ENCODE results near the gene MGMT. TPM values are rescaled to one million over a fixed set of nuclear protein-coding genes. Genes with fewer than 3 reads are reported as not detected.

Gene MGMT
- total and polyA plus RNA-seq, 4 experiments from 2014 or later = 18.5 to 31.3 (median 24.4) TPM

GRCh38 chr10:129615381-129615780, 148.3 kb downstream of the MGMT start:
- H3K36me3 Mint-ChIP-seq = peaks cover 25 to 58% of the 10 kb centered on the region in 2 donors
- intact Hi-C loops (cut with micrococcal nuclease) = no loop called here
- DNase-seq = no peak

GRCh38 chr10:129615921-129616525, 149.0 kb downstream of the MGMT start:
- no peak overlapping the region for H3K27ac ChIP-seq (ENCODE audit: low read depth, low read length)
- Mint-ChIP-seq H3K27me3 (no peaks in the 10 kb centered on the region), H3K4me1 (peaks cover 5 to 13% (median 9%) of the 10 kb centered on the region in 4 donors), H3K4me3 (no peak overlapping the region), H3K9me3 (peaks cover 2 to 44% (median 16%) of the 10 kb centered on the region in 8 donors), H3K36me3 (peaks cover 24 to 52% of the 10 kb centered on the region in 2 donors), H3K27ac (no peak overlapping the region)
- ChIA-PET POLR2A (ENCODE audit: partially characterized antibody) (no interaction called here), CTCF (ENCODE audit: partially characterized antibody) (no interaction called here)
- no peaks in the 10 kb centered on the region for H3K9me3 ChIP-seq (ENCODE audit: control insufficient read depth in 1 of 2, low read length in 2 of 2)
- H3K4me3 ChIP-seq (ENCODE audit: low read length in 2 of 2) = no peak overlapping the region
- intact Hi-C loops (cut with micrococcal nuclease) = no loop called here
- DNase-seq = no peak
- H3K36me3 ChIP-seq (ENCODE audit: insufficient read depth, low read length) = no peaks in the 10 kb centered on the region
- no peaks in the 10 kb centered on the region for H3K4me1 ChIP-seq (ENCODE audit: insufficient read depth, low read length)
- no peaks in the 10 kb centered on the region for H3K27me3 ChIP-seq (ENCODE audit: insufficient read depth, low read length)

More at GRCh38 chr10:129615381-129615780, 148.3 kb downstream of the MGMT start:
- Mint-ChIP-seq H3K9me3 (peaks cover 2 to 47% (median 16%) of the 10 kb centered on the region in 8 donors), H3K27me3 (no peaks in the 10 kb centered on the region), H3K27ac (no peak overlapping the region), H3K4me1 (peaks cover 5 to 13% (median 8%) of the 10 kb centered on the region in 4 donors), H3K4me3 (no peak overlapping the region)
- POLR2A ChIA-PET (ENCODE audit: partially characterized antibody) = no interaction called here
- Histone ChIP-seq H3K4me3 (ENCODE audit: low read length in 2 of 2) (no peak overlapping the region), H3K9me3 (ENCODE audit: control insufficient read depth in 1 of 2, low read length in 2 of 2) (no peaks in the 10 kb centered on the region), H3K4me1 (ENCODE audit: insufficient read depth, low read length) (no peaks in the 10 kb centered on the region), H3K27me3 (ENCODE audit: insufficient read depth, low read length) (no peaks in the 10 kb centered on the region), H3K36me3 (ENCODE audit: insufficient read depth, low read length) (no peaks in the 10 kb centered on the region), H3K27ac (ENCODE audit: low read depth, low read length) (no peak overlapping the region)
- CTCF ChIA-PET (ENCODE audit: partially characterized antibody) = no interaction called here

GRCh38 chr10:129617768-129618167, 150.7 kb downstream of the MGMT start:
- Mint-ChIP-seq H3K27ac (no peak overlapping the region), H3K27me3 (no peaks in the 10 kb centered on the region), H3K4me1 (peaks cover 5 to 18% (median 9%) of the 10 kb centered on the region in 4 donors), H3K36me3 (peaks cover 23 to 52% of the 10 kb centered on the region in 2 donors), H3K4me3 (no peak overlapping the region), H3K9me3 (peaks cover under 1 to 38% (median 20%) of the 10 kb centered on the region in 8 donors)
- no peak for DNase-seq
- no peak overlapping the region for H3K27ac ChIP-seq (ENCODE audit: low read depth, low read length)
- ChIA-PET POLR2A (ENCODE audit: partially characterized antibody) (no interaction called here), CTCF (ENCODE audit: partially characterized antibody) (no interaction called here)
- no peaks in the 10 kb centered on the region for H3K36me3 ChIP-seq (ENCODE audit: insufficient read depth, low read length)
- intact Hi-C loops (cut with micrococcal nuclease) = no loop called here
- H3K27me3 ChIP-seq (ENCODE audit: insufficient read depth, low read length) = no peaks in the 10 kb centered on the region
- no peaks in the 10 kb centered on the region for H3K4me1 ChIP-seq (ENCODE audit: insufficient read depth, low read length)
- H3K4me3 ChIP-seq (ENCODE audit: low read length in 2 of 2) = no peak overlapping the region
- H3K9me3 ChIP-seq (ENCODE audit: control insufficient read depth in 1 of 2, low read length in 2 of 2) = no peaks in the 10 kb centered on the region

GRCh38 chr10:129621062-129621461, 154.0 kb downstream of the MGMT start:
- no peaks in the 10 kb centered on the region for H3K27me3 ChIP-seq (ENCODE audit: insufficient read depth, low read length)
- no peak for DNase-seq
- H3K9me3 ChIP-seq (ENCODE audit: control insufficient read depth in 1 of 2, low read length in 2 of 2) = no peaks in the 10 kb centered on the region
- Mint-ChIP-seq H3K36me3 (peaks cover 8 to 48% of the 10 kb centered on the region in 2 donors), H3K27me3 (no peaks in the 10 kb centered on the region), H3K4me1 (peaks cover 4 to 17% (median 5%) of the 10 kb centered on the region in 4 donors), H3K4me3 (no peak overlapping the region), H3K9me3 (peaks cover 0 to 35% (median 20%) of the 10 kb centered on the region in 8 donors), H3K27ac (no peak overlapping the region)
- H3K36me3 ChIP-seq (ENCODE audit: insufficient read depth, low read length) = no peaks in the 10 kb centered on the region
- no peak overlapping the region for H3K4me3 ChIP-seq (ENCODE audit: low read length in 2 of 2)
- CTCF ChIA-PET (ENCODE audit: partially characterized antibody) = no interaction called here
- no peak overlapping the region for H3K27ac ChIP-seq (ENCODE audit: low read depth, low read length)
- no peaks in the 10 kb centered on the region for H3K4me1 ChIP-seq (ENCODE audit: insufficient read depth, low read length)
- intact Hi-C loops (cut with micrococcal nuclease) = no loop called here
- POLR2A ChIA-PET (ENCODE audit: partially characterized antibody) = no interaction called here

GRCh38 chr10:129621693-129622092, 154.7 kb downstream of the MGMT start:
- H3K4me1 ChIP-seq (ENCODE audit: insufficient read depth, low read length) = no peaks in the 10 kb centered on the region
- Mint-ChIP-seq H3K27ac (no peak overlapping the region), H3K9me3 (peaks cover 0 to 34% (median 19%) of the 10 kb centered on the region in 8 donors), H3K4me1 (peaks cover 4 to 16% (median 5%) of the 10 kb centered on the region in 4 donors), H3K4me3 (no peak overlapping the region), H3K27me3 (no peaks in the 10 kb centered on the region), H3K36me3 (peaks cover 7 to 50% of the 10 kb centered on the region in 2 donors)
- no peak overlapping the region for H3K4me3 ChIP-seq (ENCODE audit: low read length in 2 of 2)
- no peak overlapping the region for H3K27ac ChIP-seq (ENCODE audit: low read depth, low read length)
- DNase-seq = no peak
- CTCF ChIA-PET (ENCODE audit: partially characterized antibody) = no interaction called here
- H3K27me3 ChIP-seq (ENCODE audit: insufficient read depth, low read length) = no peaks in the 10 kb centered on the region
- intact Hi-C loops (cut with micrococcal nuclease) = no loop called here
- POLR2A ChIA-PET (ENCODE audit: partially characterized antibody) = no interaction called here
- H3K36me3 ChIP-seq (ENCODE audit: insufficient read depth, low read length) = no peaks in the 10 kb centered on the region
- H3K9me3 ChIP-seq (ENCODE audit: control insufficient read depth in 1 of 2, low read length in 2 of 2) = no peaks in the 10 kb centered on the region

- H3K27ac Mint-ChIP-seq = no peak overlapping the region
- peaks cover 0 to 34% (median 19%) of the 10 kb centered on the region in 8 donors for H3K9me3 Mint-ChIP-seq
- intact Hi-C loops (cut with micrococcal nuclease) = no loop called here
- H3K27me3 ChIP-seq (ENCODE audit: insufficient read depth, low read length) = no peaks in the 10 kb centered on the region
- ChIA-PET POLR2A (ENCODE audit: partially characterized antibody) (no interaction called here), CTCF (ENCODE audit: partially characterized antibody) (no interaction called here)
- H3K27me3 Mint-ChIP-seq = no peaks in the 10 kb centered on the region
- no peak overlapping the region for H3K4me3 Mint-ChIP-seq
- H3K27ac ChIP-seq (ENCODE audit: low read depth, low read length) = no peak overlapping the region
- H3K4me1 Mint-ChIP-seq = peaks cover under 1 to 12% (median 3%) of the 10 kb centered on the region in 4 donors
- H3K4me3 ChIP-seq (ENCODE audit: low read length in 2 of 2) = no peak overlapping the region
- no peaks in the 10 kb centered on the region for H3K36me3 ChIP-seq (ENCODE audit: insufficient read depth, low read length)
- H3K4me1 ChIP-seq (ENCODE audit: insufficient read depth, low read length) = no peaks in the 10 kb centered on the region
- peaks cover 6 to 50% of the 10 kb centered on the region in 2 donors for H3K36me3 Mint-ChIP-seq
- H3K9me3 ChIP-seq (ENCODE audit: control insufficient read depth in 1 of 2, low read length in 2 of 2) = no peaks in the 10 kb centered on the region
- no peak for DNase-seq
Measured at GRCh38 chr10:129622291-129622690, 155.2 kb downstream of the MGMT start.

- Histone ChIP-seq H3K4me1 (ENCODE audit: insufficient read depth, low read length) (no peaks in the 10 kb centered on the region), H3K27me3 (ENCODE audit: insufficient read depth, low read length) (no peaks in the 10 kb centered on the region), H3K4me3 (ENCODE audit: low read length in 2 of 2) (no peak overlapping the region), H3K27ac (ENCODE audit: low read depth, low read length) (no peak overlapping the region), H3K9me3 (ENCODE audit: control insufficient read depth in 1 of 2, low read length in 2 of 2) (no peaks in the 10 kb centered on the region), H3K36me3 (ENCODE audit: insufficient read depth, low read length) (no peaks in the 10 kb centered on the region)
- ChIA-PET CTCF (ENCODE audit: partially characterized antibody) (no interaction called here), POLR2A (ENCODE audit: partially characterized antibody) (no interaction called here)
- no peak overlapping the region for H3K4me3 Mint-ChIP-seq
- intact Hi-C loops (cut with micrococcal nuclease) = no loop called here
- H3K4me1 Mint-ChIP-seq = peaks cover 0 to 10% (median 2%) of the 10 kb centered on the region in 4 donors
- no peak overlapping the region for H3K27ac Mint-ChIP-seq
- H3K9me3 Mint-ChIP-seq = peaks cover 0 to 34% (median 19%) of the 10 kb centered on the region in 8 donors
- peaks cover 10 to 50% of the 10 kb centered on the region in 2 donors for H3K36me3 Mint-ChIP-seq
- H3K27me3 Mint-ChIP-seq = no peaks in the 10 kb centered on the region
- DNase-seq = no peak
Measured at GRCh38 chr10:129622736-129623135, 155.7 kb downstream of the MGMT start.

Data from CD4-positive, alpha-beta memory T cell (primary cell).